Measurements from ENCODE around the gene ZNF532.

Gene ZNF532

DNA sequence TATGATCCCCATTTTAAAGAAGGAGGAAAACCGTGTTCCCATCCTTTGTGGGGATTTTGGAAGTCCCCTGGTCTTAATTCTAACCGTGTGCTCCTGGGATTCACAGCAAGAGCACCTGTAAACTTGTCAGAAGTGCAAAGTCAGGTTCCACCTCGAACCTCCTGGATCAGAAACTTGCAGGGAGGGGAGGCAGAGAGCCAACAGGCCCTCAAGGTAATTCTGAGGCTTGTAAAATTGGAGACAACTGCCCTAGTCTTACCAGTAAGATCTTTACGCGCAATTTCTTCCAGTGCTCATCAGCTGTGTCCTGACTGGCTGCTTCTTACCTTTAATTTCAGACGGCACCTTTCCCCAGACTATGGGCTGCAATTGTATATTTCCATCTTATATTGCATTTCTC is 161.7 kb downstream of the ZNF532 start:
- Histone ChIP-seq H3K4me1 (ENCODE audit: control insufficient read depth, insufficient read depth, low read length) (no peaks in the 10 kb centered on the region), H3K4me3 (ENCODE audit: low read depth, low read length) (no peak overlapping the region), H3K9me3 (ENCODE audit: control insufficient read depth, insufficient read depth, low read length) (no peaks in the 10 kb centered on the region), H3K36me3 (ENCODE audit: control insufficient read depth, insufficient read depth, low read length) (no peaks in the 10 kb centered on the region), H3K9ac (ENCODE audit: low read depth, low read length) (peak overlapping the region; percentile 24), H3K27me3 (ENCODE audit: control insufficient read depth, insufficient read depth, low read length) (no peaks in the 10 kb centered on the region)

DNA sequence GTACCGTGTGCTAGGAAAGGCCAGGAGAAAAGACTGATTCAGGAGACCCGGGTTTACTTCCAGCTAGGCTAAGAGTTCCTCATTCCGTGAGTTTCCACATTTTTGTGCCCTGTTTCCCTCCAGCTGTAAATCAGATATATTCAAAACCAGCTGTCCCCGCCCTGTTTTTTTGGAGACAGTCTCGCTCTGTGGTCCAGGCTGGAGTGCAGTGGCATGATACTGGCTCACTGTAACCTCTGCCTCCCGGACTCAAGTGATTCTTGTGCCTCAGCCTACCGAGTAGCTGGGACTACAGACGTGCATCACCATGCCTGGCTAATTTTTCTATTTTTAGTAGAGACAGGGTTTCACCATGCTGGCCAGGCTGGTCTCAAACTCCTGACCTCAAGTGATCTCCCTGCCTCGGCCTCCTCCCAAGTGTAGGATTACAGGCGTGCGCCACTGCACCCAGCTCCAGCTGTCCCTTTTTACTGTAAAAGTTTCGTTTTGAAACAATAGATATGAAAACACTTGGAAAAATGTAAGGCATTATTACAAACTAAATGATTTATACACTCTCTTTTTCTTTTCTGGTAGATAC is 162.2 kb downstream of the ZNF532 start:
- Histone ChIP-seq H3K9me3 (ENCODE audit: control insufficient read depth, insufficient read depth, low read length) (no peaks in the 10 kb centered on the region), H3K36me3 (ENCODE audit: control insufficient read depth, insufficient read depth, low read length) (no peaks in the 10 kb centered on the region), H3K4me1 (ENCODE audit: control insufficient read depth, insufficient read depth, low read length) (no peaks in the 10 kb centered on the region), H3K4me3 (ENCODE audit: low read depth, low read length) (no peak overlapping the region), H3K9ac (ENCODE audit: low read depth, low read length) (peak overlapping the region; percentile 24), H3K27me3 (ENCODE audit: control insufficient read depth, insufficient read depth, low read length) (no peaks in the 10 kb centered on the region)

DNA sequence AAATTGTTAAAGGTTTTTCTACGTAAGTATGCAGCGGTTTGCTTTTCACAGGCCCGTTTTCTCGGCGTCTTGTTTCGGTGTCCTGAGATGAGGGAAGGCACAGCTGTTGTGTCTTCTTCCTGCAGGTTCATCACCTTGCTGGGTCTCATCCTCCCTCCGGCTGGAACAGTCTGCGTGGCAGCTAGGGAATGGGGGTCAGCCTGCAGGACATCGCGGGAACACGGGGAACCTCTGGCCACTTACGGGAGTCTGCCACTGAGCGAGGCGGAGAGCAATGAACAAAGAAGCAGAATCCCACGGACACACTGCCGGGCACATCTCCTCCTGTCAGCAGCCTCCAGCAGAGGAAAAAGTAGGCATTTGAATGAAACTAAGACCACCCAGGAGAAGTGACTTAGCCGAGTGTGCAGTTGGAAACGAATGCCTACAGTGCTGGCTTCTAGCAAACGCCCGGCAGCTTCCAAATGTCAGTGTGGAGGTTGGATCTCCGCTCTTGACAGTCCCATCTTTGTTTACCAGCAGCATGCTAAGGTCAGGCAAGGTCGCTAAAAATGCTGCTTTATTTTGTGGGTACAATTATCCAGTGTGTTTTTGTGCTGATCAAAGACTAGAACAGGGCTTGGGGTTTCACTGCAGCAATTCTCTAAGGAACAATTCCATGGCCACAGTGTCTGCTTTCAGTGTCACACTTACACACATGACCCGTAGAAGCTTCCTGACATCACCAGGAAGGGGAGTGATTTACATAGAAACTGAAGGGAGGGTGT is 165.2 kb downstream of the ZNF532 start:
- Histone ChIP-seq H3K9me3 (ENCODE audit: control insufficient read depth, insufficient read depth, low read length) (no peaks in the 10 kb centered on the region), H3K27me3 (ENCODE audit: control insufficient read depth, insufficient read depth, low read length) (no peaks in the 10 kb centered on the region), H3K4me3 (ENCODE audit: low read depth, low read length) (no peak overlapping the region), H3K9ac (ENCODE audit: low read depth, low read length) (no peak overlapping the region), H3K4me1 (ENCODE audit: control insufficient read depth, insufficient read depth, low read length) (no peaks in the 10 kb centered on the region), H3K36me3 (ENCODE audit: control insufficient read depth, insufficient read depth, low read length) (no peaks in the 10 kb centered on the region)

DNA sequence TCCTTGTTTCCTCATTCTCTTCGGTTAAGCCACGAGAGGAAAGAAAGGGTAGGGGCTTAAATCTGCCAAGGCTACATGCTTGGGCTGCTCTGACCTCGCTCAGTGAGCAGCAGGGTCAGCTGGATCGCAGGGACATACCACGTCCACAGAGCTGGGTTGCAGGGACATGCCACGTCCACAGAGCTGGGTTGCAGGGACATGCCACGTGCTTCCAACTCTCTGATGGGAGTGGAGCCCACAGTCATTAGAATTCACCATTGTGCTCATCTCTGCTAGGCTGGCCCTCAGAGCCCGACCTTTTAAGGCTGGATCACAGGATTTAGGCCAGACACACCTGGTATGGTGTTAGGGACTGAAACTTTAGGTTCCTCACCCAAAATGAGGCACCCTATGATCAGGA is 167.6 kb downstream of the ZNF532 start:
- Histone ChIP-seq H3K36me3 (ENCODE audit: control insufficient read depth, insufficient read depth, low read length) (no peaks in the 10 kb centered on the region), H3K4me1 (ENCODE audit: control insufficient read depth, insufficient read depth, low read length) (no peaks in the 10 kb centered on the region), H3K9ac (ENCODE audit: low read depth, low read length) (no peak overlapping the region), H3K9me3 (ENCODE audit: control insufficient read depth, insufficient read depth, low read length) (no peaks in the 10 kb centered on the region), H3K4me3 (ENCODE audit: low read depth, low read length) (no peak overlapping the region), H3K27me3 (ENCODE audit: control insufficient read depth, insufficient read depth, low read length) (no peaks in the 10 kb centered on the region)

DNA sequence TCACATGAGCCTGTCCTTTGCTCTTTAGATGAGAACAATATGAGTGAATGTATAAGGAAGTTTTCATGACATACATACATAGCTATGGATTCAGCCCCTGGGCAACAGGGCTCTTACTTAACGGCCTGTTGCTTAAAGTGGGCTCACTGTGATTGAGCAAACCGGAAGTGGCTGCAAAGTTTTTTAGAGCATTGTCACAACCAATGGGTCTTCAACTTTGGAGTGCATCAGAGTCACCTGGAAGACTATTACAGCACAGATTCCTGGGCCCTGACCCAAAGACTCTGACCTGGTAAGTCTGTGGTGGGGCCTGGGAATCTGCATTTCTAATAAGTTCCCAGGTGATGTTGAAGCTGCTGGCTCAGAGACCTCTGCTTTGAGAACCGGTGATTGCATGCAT is 168.7 kb downstream of the ZNF532 start:
- no peaks in the 10 kb centered on the region for H3K27me3 ChIP-seq (ENCODE audit: control insufficient read depth, insufficient read depth, low read length)
- H3K36me3 ChIP-seq (ENCODE audit: control insufficient read depth, insufficient read depth, low read length): no peaks in the 10 kb centered on the region
- no peaks in the 10 kb centered on the region for H3K4me1 ChIP-seq (ENCODE audit: control insufficient read depth, insufficient read depth, low read length)
- no peak overlapping the region for H3K9ac ChIP-seq (ENCODE audit: low read depth, low read length)
- no peak overlapping the region for H3K4me3 ChIP-seq (ENCODE audit: low read depth, low read length)
- H3K9me3 ChIP-seq (ENCODE audit: control insufficient read depth, insufficient read depth, low read length): no peaks in the 10 kb centered on the region

DNA sequence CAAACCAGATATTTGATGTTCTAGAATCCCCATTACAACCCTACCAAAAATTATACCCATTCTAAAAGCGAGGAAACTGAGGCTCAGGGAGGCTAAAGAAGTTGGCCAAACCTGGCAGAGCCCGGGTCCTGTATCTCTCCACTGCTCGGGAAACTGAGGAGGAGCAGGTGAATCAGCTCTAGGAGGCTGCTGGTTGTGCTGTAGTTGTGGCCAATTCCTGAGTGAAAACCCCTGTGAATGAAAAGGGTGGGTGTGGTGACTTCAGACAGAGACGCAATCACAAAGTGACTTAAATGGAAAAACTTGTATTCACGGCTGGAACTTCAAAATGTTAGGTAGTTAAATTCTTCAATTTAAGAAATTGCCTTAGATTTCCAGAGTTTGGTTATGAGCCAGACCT is 169.3 kb downstream of the ZNF532 start:
- H3K4me1 ChIP-seq (ENCODE audit: control insufficient read depth, insufficient read depth, low read length): no peaks in the 10 kb centered on the region
- H3K27me3 ChIP-seq (ENCODE audit: control insufficient read depth, insufficient read depth, low read length): no peaks in the 10 kb centered on the region
- H3K9me3 ChIP-seq (ENCODE audit: control insufficient read depth, insufficient read depth, low read length): no peaks in the 10 kb centered on the region
- H3K4me3 ChIP-seq (ENCODE audit: low read depth, low read length): no peak overlapping the region
- no peak overlapping the region for H3K9ac ChIP-seq (ENCODE audit: low read depth, low read length)
- no peaks in the 10 kb centered on the region for H3K36me3 ChIP-seq (ENCODE audit: control insufficient read depth, insufficient read depth, low read length)

DNA sequence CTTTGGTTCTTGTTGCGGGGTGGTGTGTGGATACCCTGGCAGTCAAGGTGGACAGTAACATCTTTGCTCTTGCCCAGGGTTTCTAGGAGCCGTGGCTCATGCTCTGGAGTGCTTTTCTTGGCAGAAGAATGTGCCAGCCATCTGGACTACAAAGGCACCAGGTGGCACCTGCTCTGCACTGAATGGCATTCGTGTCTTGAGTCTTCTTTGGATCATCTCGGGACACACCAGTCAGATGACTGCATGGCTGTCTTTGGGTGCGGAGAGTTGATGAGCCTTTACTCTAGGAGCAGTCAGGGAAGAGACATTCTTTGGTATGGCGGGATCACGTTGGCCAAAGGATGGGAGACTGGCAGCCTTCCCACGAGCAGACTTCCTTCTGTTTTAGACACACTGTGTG is 170.9 kb downstream of the ZNF532 start:
- no peaks in the 10 kb centered on the region for H3K27me3 ChIP-seq (ENCODE audit: control insufficient read depth, insufficient read depth, low read length)
- no peaks in the 10 kb centered on the region for H3K4me1 ChIP-seq (ENCODE audit: control insufficient read depth, insufficient read depth, low read length)
- H3K9me3 ChIP-seq (ENCODE audit: control insufficient read depth, insufficient read depth, low read length): no peaks in the 10 kb centered on the region
- H3K36me3 ChIP-seq (ENCODE audit: control insufficient read depth, insufficient read depth, low read length): no peaks in the 10 kb centered on the region
- no peak overlapping the region for H3K4me3 ChIP-seq (ENCODE audit: low read depth, low read length)
- no peak overlapping the region for H3K9ac ChIP-seq (ENCODE audit: low read depth, low read length)

All from iPS-15b (cell line).